ENCODE results near the gene CUX1. TPM values are rescaled to one million over a fixed set of nuclear protein-coding genes. Genes with fewer than 3 reads are reported as not detected.
A peak's percentile ranks its signal among the peaks of the same experiment; 100 is the strongest.
"Not testable (repeated sequence)": the region's sequence is repeated elsewhere in the genome, so short reads cannot be mapped to it uniquely, and the experiment has no call there.

Gene CUX1
- total RNA-seq, 1 donor from 2014 or later: 40.5 TPM

DNA sequence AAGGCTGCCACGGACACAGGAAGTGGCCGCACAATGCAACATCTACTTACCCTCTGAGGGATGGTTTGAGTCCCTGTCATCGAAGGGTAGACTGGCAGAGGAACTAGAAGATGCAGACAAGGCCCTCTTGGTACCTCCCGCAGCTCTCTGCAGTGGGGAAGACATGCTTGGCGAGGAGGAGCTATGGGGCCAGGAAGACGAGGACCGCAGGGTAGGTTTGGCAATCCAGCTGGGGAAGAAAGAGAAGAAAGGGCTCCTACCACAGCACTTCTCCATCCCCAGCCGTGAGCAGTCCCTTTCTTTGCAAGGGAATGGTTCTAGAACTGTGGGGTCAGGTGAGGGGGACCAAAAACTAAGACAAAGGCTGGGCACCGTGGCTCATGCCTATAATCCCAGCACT is 511.9 kb downstream of the CUX1 start:
- not testable (repeated sequence) for H3K4me3 ChIP-seq (ENCODE audit: low read depth, low read length)

DNA sequence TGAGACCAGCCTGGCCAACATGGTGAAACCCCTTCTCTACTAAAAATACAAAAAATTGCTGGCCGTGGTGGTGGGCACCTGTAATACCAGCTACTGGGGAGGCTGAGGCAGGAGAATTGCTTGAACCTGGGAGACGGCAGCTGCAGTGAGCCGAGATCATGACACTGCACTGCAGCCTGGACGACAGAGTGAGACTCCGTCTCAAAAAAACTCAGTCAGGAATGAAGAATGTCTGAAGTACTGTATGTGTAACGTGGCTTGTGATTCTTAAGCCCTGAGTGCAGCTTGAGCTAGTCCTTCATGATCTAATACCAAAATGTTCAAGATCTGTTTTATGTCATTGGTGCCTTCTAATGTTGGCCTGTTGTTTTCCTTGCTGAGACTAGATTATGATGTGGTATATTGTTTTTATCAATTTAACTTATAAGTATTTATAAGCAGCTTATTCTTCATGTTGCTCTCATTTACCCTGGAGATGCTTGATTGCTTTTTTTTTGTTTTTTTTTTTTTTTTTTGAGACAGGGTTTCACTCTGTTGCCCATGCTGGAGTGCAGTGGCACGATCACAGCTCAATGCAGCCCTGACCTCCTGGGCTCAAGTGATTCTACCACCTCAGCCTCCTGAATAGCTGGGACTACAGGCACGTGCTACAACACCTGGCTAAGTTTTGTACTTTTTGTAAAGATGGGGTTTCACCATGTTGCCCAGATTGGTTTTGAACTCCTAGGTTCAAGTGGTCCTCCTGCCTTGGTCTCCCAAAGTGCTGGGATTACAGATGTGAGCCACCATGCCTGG is 513.4 kb downstream of the CUX1 start:
- not testable (repeated sequence) for H3K27me3 ChIP-seq (ENCODE audit: control insufficient read depth, insufficient read depth, low read length); FAIRE-seq; DNase-seq (ENCODE audit: low read depth); H3K36me3 ChIP-seq (ENCODE audit: control insufficient read depth, insufficient read depth, low read length); H3K4me3 ChIP-seq (ENCODE audit: low read depth, low read length)

More for the DNA sequence above, 511.9 kb downstream of the CUX1 start:
- not testable (repeated sequence) for H3K27me3 ChIP-seq (ENCODE audit: control insufficient read depth, insufficient read depth, low read length); H3K36me3 ChIP-seq (ENCODE audit: control insufficient read depth, insufficient read depth, low read length); DNase-seq (ENCODE audit: low read depth)
- peak; percentile 40 for FAIRE-seq

Other genes starting within 250 kb of the CUX1 start
- not detected in 2 replicates for gene MYL10, start 188.3 kb upstream of the CUX1 start, total RNA-seq